ENCODE measurements around the gene VPS4B. TPM values are rescaled to one million over a fixed set of nuclear protein-coding genes. Genes with fewer than 3 reads are reported as not detected.

VPS4B gene
- polyA plus RNA-seq, 1 donor from 2014 or later, result 30.5 TPM

GRCh38 chr18:63374540-63374939 is 47.7 kb downstream of the VPS4B start:
- Histone ChIP-seq H3K79me2 (replicated peaks; ENCODE audit: insufficient read depth, low read length) (no peaks in the 10 kb centered on the region), H3K4me2 (ENCODE audit: low read length) (no peak overlapping the region), H3F3A (ENCODE audit: insufficient read depth, low read length, poor library complexity, severe bottlenecking) (no peaks in the 10 kb centered on the region), H3K9ac (ENCODE audit: low read length) (no peak overlapping the region), H4K20me1 (ENCODE audit: insufficient read depth) (no peaks in the 10 kb centered on the region), H2AFZ (ENCODE audit: low read depth, low read length) (no peak overlapping the region), H3K4me3 (ENCODE audit: low read length) (no peak overlapping the region), H3K36me3 (ENCODE audit: insufficient read depth, low read length) (no peaks in the 10 kb centered on the region), H3K9me3 (ENCODE audit: low read length) (no peaks in the 10 kb centered on the region), H3K27ac (ENCODE audit: low read length) (no peak overlapping the region), H3K9me2 (ENCODE audit: insufficient read depth, low read length) (no peaks in the 10 kb centered on the region), H3K27me3 (ENCODE audit: insufficient read depth, low read depth, low read length) (no peaks in the 10 kb centered on the region)
- no peak for TF ChIP-seq EP300 (conservative IDR thresholded peaks at IDR 0.05; ENCODE audit: poor library complexity, severe bottlenecking)
- no peak for TF ChIP-seq EZH2 (IDR thresholded peaks at IDR 0.05; ENCODE audit: borderline replicate concordance, insufficient read depth, low read length, poor library complexity, severe bottlenecking)
- TF ChIP-seq RAD21 (conservative IDR thresholded peaks at IDR 0.05), result no peak
- TF ChIP-seq, protein P1, sequence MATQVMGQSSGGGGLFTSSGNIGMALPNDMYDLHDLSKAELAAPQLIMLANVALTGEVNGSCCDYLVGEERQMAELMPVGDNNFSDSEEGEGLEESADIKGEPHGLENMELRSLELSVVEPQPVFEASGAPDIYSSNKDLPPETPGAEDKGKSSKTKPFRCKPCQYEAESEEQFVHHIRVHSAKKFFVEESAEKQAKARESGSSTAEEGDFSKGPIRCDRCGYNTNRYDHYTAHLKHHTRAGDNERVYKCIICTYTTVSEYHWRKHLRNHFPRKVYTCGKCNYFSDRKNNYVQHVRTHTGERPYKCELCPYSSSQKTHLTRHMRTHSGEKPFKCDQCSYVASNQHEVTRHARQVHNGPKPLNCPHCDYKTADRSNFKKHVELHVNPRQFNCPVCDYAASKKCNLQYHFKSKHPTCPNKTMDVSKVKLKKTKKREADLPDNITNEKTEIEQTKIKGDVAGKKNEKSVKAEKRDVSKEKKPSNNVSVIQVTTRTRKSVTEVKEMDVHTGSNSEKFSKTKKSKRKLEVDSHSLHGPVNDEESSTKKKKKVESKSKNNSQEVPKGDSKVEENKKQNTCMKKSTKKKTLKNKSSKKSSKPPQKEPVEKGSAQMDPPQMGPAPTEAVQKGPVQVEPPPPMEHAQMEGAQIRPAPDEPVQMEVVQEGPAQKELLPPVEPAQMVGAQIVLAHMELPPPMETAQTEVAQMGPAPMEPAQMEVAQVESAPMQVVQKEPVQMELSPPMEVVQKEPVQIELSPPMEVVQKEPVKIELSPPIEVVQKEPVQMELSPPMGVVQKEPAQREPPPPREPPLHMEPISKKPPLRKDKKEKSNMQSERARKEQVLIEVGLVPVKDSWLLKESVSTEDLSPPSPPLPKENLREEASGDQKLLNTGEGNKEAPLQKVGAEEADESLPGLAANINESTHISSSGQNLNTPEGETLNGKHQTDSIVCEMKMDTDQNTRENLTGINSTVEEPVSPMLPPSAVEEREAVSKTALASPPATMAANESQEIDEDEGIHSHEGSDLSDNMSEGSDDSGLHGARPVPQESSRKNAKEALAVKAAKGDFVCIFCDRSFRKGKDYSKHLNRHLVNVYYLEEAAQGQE (IDR thresholded peaks at IDR 0.05; ENCODE audit: borderline replicate concordance), result no peak
- TF ChIP-seq SMC3 (conservative IDR thresholded peaks at IDR 0.05; ENCODE audit: poor library complexity), result no peak
- TF ChIP-seq TAF1 (IDR thresholded peaks at IDR 0.05; ENCODE audit: low read depth), result no peak
- no peak for TF ChIP-seq POLR2AphosphoS5 (IDR thresholded peaks at IDR 0.05)
- no peak for TF ChIP-seq MXI1 (conservative IDR thresholded peaks at IDR 0.05; ENCODE audit: poor library complexity, severe bottlenecking)
- TF ChIP-seq, protein P2, sequence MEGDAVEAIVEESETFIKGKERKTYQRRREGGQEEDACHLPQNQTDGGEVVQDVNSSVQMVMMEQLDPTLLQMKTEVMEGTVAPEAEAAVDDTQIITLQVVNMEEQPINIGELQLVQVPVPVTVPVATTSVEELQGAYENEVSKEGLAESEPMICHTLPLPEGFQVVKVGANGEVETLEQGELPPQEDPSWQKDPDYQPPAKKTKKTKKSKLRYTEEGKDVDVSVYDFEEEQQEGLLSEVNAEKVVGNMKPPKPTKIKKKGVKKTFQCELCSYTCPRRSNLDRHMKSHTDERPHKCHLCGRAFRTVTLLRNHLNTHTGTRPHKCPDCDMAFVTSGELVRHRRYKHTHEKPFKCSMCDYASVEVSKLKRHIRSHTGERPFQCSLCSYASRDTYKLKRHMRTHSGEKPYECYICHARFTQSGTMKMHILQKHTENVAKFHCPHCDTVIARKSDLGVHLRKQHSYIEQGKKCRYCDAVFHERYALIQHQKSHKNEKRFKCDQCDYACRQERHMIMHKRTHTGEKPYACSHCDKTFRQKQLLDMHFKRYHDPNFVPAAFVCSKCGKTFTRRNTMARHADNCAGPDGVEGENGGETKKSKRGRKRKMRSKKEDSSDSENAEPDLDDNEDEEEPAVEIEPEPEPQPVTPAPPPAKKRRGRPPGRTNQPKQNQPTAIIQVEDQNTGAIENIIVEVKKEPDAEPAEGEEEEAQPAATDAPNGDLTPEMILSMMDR (IDR thresholded peaks at IDR 0.05; ENCODE audit: poor library complexity, severe bottlenecking), result no peak

DNA sequence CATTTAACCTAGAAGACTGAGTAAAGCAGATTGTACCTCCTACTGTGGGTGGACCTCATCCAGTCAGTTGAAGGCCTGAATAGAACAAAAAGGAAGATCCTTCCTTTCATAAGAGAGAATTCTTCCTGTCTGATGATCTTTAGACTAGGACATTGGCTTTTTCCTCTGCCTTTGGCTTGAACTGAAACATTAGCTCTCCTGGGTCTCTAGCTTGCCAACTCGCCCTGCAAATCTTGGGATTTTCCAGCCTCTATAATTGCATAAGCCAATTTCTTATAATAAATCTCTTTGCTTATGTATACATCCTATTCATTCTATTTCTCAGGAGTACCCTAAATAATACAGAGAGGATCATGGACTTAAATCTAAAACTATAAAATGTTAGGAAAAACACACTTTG is 49.1 kb downstream of the VPS4B start:
- Histone ChIP-seq H2AFZ (ENCODE audit: low read depth, low read length) (no peak overlapping the region), H3K36me3 (ENCODE audit: insufficient read depth, low read length) (no peaks in the 10 kb centered on the region), H3K9me3 (ENCODE audit: low read length) (no peaks in the 10 kb centered on the region), H4K20me1 (ENCODE audit: insufficient read depth) (no peaks in the 10 kb centered on the region), H3K79me2 (replicated peaks; ENCODE audit: insufficient read depth, low read length) (peaks cover 2% of the 10 kb centered on the region), H3F3A (ENCODE audit: insufficient read depth, low read length, poor library complexity, severe bottlenecking) (no peaks in the 10 kb centered on the region), H3K27ac (ENCODE audit: low read length) (no peak overlapping the region), H3K9me2 (ENCODE audit: insufficient read depth, low read length) (no peaks in the 10 kb centered on the region), H3K4me2 (ENCODE audit: low read length) (no peak overlapping the region), H3K27me3 (ENCODE audit: insufficient read depth, low read depth, low read length) (no peaks in the 10 kb centered on the region), H3K9ac (ENCODE audit: low read length) (no peak overlapping the region), H3K4me3 (ENCODE audit: low read length) (no peak overlapping the region)
- TF ChIP-seq EP300 (conservative IDR thresholded peaks at IDR 0.05; ENCODE audit: poor library complexity, severe bottlenecking) (no peak), RAD21 (conservative IDR thresholded peaks at IDR 0.05) (no peak), SMC3 (conservative IDR thresholded peaks at IDR 0.05; ENCODE audit: poor library complexity) (no peak), EZH2 (IDR thresholded peaks at IDR 0.05; ENCODE audit: borderline replicate concordance, insufficient read depth, low read length, poor library complexity, severe bottlenecking) (no peak), POLR2AphosphoS5 (IDR thresholded peaks at IDR 0.05) (no peak), TAF1 (IDR thresholded peaks at IDR 0.05; ENCODE audit: low read depth) (no peak), MXI1 (conservative IDR thresholded peaks at IDR 0.05; ENCODE audit: poor library complexity, severe bottlenecking) (no peak)
- TF ChIP-seq, protein P1 (IDR thresholded peaks at IDR 0.05; ENCODE audit: borderline replicate concordance), result no peak
- TF ChIP-seq, protein P2 (IDR thresholded peaks at IDR 0.05; ENCODE audit: poor library complexity, severe bottlenecking), result no peak

All from neural cell (in vitro differentiated cells).